GM12874 (cell line): ENCODE data around the gene SMTNL2.

Experiments
- TF ChIP-seq, protein P1 (sequence below): IDR thresholded peaks from 2 replicates; pipeline ENCODE4 v1.5.1; 2011; ENCODE audit warnings: low read depth, mild to moderate bottlenecking, control low read depth, low read length, moderate library complexity; ENCODE audit not compliant: insufficient read depth

The SMTNL2 gene

DNA sequence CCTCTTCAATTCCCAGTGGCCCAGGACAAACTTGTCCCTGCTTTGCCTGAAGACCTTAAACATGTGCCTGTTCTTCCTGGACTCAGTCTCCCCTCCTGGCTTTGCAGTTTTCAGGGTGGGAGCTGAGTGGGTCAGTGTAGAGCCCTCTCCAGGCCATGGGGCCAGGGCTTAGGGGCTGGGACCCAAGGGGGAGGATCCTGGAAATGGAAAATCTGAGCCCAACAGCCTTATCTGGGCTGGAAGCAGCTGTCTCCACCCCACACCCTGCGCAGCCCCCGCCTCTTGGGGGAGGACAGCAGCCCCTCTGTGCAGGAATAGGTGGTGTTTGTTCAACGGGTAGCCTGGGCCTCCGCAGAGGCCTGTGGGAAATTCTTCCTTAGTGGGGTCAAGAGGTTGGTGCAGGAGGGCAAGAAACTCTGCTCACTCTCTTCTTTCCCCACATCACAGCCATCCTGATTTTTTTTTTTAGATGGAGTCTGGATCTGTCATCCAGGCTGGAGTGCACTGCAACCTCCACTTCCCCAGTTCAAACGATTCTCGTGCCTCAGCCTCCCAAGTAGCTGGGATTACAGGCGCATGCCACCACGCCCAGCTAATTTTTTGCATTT lies 6.8 kb upstream of the SMTNL2 start:
- TF ChIP-seq, protein P1, sequence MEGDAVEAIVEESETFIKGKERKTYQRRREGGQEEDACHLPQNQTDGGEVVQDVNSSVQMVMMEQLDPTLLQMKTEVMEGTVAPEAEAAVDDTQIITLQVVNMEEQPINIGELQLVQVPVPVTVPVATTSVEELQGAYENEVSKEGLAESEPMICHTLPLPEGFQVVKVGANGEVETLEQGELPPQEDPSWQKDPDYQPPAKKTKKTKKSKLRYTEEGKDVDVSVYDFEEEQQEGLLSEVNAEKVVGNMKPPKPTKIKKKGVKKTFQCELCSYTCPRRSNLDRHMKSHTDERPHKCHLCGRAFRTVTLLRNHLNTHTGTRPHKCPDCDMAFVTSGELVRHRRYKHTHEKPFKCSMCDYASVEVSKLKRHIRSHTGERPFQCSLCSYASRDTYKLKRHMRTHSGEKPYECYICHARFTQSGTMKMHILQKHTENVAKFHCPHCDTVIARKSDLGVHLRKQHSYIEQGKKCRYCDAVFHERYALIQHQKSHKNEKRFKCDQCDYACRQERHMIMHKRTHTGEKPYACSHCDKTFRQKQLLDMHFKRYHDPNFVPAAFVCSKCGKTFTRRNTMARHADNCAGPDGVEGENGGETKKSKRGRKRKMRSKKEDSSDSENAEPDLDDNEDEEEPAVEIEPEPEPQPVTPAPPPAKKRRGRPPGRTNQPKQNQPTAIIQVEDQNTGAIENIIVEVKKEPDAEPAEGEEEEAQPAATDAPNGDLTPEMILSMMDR, result no peak

DNA sequence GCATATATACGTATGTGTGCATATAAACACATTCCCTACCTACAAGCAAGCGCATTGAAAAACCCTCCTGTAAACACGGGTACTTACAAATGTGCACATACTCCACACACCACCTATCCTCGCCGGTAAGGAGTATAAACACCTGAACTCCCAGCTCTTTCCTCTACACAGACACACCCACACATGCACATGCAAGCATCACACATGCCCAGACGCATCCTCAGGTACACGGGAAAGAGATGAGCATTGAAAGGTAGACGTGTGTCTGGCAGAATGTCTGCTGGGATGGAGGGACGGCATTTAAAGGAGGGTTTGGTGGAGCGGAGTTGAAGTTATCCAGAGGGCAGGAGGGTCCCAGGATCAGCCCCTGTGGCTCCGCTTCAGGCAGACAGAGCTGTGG lies 4.7 kb upstream of the SMTNL2 start:
- TF ChIP-seq, protein P1, result no peak

DNA sequence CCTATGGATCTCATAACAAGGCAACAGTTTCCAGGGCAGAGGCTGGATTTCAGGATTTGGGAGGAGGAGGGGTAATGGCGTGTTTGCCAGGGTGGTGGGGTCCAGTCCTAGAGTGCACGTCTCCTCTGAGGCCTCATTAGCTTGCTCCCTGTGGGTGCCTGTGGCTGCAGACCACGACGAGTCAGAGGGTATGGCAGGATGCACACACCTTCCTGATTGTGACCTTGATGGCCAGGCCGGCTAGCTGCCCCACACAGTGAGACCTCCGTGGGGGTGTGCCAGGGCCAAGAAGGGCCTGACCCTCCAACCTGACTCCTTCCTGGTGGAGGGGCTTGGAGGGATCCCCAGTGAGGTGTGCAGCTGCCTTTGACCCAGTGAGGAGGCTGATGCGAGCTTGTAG lies 4.0 kb upstream of the SMTNL2 start:
- TF ChIP-seq, protein P1, result no peak

DNA sequence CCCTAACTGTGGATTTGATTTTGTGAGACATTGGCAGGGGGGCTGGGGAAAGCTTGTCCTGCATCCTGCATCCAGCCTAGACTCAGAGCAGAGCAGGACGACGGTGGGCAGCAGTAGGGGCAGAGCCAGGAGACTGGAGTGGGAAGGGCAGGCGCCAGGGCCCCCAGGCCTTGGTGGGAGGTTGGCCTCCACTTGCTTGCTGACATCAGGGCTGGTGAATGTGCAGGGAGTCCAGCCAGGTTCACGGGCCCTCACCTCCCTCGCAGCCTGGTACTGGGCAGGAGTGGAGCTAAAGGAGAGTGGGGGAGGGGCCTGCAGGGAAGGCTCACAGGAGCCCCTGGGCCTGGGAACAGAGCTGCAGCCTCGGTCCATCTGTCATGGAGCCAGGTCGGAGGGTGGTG lies 2.2 kb upstream of the SMTNL2 start:
- TF ChIP-seq, protein P1, result no peak

DNA sequence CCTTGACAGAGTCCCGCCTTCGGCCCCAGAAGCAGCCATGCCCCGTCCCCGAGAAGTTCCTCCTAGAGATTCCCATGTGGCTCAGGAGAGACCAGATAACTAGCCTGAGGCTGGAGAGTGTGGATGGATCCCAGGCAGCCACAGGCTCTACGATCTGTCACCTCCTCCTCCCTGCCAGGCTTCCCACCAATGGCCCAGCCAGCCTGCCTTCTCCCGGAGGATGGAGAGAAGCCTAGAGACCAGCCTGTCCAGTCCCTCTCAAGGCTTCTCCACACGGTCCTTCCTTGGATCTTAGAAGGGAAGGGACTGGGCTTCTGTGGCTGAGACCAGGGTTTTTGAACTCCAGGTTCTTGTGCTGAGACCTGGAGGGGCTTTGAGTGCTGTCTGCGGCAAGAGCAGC lies 1.6 kb upstream of the SMTNL2 start:
- TF ChIP-seq, protein P1, result no peak

DNA sequence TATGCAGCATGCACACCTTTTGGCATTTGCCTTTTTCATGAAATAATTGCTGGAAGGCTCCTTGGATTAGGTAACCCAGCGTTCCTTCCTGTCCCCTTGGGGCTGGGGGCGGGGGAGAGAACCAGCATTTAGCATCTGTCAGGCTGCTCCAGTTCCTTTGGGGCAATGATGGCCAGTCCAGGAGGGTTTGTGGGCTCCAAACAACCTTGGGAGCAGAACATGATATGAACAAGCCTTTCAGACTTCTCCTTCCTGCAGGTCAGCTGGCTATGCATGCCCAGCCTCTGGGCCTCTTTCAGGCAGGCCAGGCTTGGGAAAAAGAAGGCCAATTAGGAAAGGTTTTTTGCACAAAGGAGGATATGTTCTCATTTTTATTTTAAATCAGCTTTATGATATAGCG lies 1.1 kb upstream of the SMTNL2 start:
- TF ChIP-seq, protein P1, result no peak

DNA sequence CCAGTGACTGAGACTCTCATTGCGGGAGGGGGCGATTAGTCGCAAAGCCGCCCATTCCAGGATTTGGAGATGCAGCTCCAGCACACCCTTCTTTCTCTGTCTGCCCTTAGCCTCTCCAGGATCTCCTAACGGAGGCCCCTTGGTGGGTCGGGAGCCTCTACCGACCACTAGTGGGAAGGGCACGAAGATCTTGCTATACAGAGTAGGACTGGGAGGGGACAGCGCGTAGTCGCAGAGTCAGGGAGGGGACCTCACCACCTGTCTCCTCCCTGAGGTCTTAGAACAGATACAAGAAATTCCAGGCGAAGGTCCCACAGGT lies 588 bp upstream of the SMTNL2 start:
- TF ChIP-seq, protein P1, result no peak
